HG03354 (cell line): ENCODE data around the gene OR2G2.

Experiments
- ATAC-seq: cut with Tn5 transposase; IDR thresholded peaks from one replicate; pipeline ENCODE4 v1.9.1; 2021; ENCODE audit warnings: mild to moderate bottlenecking; ENCODE audit not compliant: unreplicated experiment, poor library complexity, severe bottlenecking

OR2G2 gene

GRCh38 chr1:247638781-247639180, 50.6 kb downstream of the OR2G2 start:
- no peak for ATAC-seq
